Adrenal gland (tissue), 5 donors: ENCODE measurements around the gene EPHA5.

Experiments used
- POLR2A ChIP-seq, 2 donors: fragments of 450-650 bp; IDR thresholded peaks; one replicate each; pipeline ENCODE4 v1.6.1; 2017; ENCODE audit warnings: antibody characterized with exemption in 2 of 2, mild to moderate bottlenecking in 2 of 2, moderate library complexity in 1 of 2
- TF ChIP-seq, protein P1 (sequence below), 6 experiments: fragments of 450-650 bp in 4 of 6; fragments of 200-600 bp in 2 of 6; sonication (generic) in 1 of 6; IDR thresholded peaks; 1 replicate in 5 of 6; 2 replicates in 1 of 6; pipeline versions ENCODE4 v1.5.1 to v1.8.0; 2016 to 2021; ENCODE audit warnings: antibody characterized with exemption in 6 of 6, mild to moderate bottlenecking in 2 of 6, moderate library complexity in 1 of 6
- donor health status: DM: no; HTN: no; CAD: no.

DNA sequence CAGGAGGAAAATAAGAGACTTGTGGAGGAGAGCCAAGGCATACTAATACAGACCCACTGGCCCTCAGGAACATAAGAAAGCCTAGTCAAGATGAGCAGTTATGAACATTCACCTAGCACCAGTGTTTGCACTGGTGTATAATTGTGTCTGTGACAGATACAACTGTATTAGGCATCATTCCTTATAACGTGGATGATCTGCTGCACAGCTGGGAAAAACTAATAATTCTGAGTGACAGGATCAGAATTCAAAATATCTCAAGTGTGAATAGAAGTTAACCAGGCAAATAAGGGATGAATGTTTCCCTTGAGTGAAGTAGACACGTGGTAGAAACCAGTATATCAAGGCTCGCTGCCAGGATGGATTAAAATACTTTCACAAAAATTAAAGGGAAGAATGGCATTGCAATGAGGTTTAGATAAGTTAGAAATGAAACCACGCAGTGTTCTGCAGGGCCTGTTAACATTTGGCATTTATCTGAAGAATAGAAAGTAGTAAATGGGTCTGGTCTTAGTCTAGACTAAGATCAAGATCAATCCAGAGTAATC, 325.9 kb downstream of the EPHA5 start:
- no peak for TF ChIP-seq POLR2A (IDR thresholded peaks at IDR 0.05)
- TF ChIP-seq, protein P1, sequence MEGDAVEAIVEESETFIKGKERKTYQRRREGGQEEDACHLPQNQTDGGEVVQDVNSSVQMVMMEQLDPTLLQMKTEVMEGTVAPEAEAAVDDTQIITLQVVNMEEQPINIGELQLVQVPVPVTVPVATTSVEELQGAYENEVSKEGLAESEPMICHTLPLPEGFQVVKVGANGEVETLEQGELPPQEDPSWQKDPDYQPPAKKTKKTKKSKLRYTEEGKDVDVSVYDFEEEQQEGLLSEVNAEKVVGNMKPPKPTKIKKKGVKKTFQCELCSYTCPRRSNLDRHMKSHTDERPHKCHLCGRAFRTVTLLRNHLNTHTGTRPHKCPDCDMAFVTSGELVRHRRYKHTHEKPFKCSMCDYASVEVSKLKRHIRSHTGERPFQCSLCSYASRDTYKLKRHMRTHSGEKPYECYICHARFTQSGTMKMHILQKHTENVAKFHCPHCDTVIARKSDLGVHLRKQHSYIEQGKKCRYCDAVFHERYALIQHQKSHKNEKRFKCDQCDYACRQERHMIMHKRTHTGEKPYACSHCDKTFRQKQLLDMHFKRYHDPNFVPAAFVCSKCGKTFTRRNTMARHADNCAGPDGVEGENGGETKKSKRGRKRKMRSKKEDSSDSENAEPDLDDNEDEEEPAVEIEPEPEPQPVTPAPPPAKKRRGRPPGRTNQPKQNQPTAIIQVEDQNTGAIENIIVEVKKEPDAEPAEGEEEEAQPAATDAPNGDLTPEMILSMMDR (IDR thresholded peaks at IDR 0.05): no peak
